CD4-positive, CD25-positive, alpha-beta regulatory T cell (primary cell): Measurements from ENCODE around the gene TREH. TPM values are rescaled to one million over a fixed set of nuclear protein-coding genes. Genes with fewer than 3 reads are reported as not detected.

Source experiments
- ATAC-seq, 2 donors: fragments of 150-1000 bp; cut with Tn5 transposase; one replicate each; pipeline ENCODE4 v1.10.0; 2021; ENCODE audit warnings: low read depth in 2 of 2, moderate number of reproducible peaks in 2 of 2, moderate library complexity in 1 of 2
- DNase-seq, 3 donors: peaks; one replicate each; pipeline versions ENCODE4 v3.0.0 to v3.0.0-alpha.2; 2012 to 2022; ENCODE audit warnings: mixed read lengths in 1 of 3
- H3K27ac ChIP-seq: one replicate; pipeline ENCODE4 v1.7.0; 2013; ENCODE audit warnings: mild to moderate bottlenecking, low read length; ENCODE audit not compliant: insufficient read depth, poor library complexity, severe bottlenecking
- H3K27me3 ChIP-seq: one replicate; pipeline ENCODE4 v1.7.0; 2013; ENCODE audit warnings: low read length; ENCODE audit not compliant: control insufficient read depth, insufficient read depth
- H3K36me3 ChIP-seq: one replicate; pipeline ENCODE4 v1.7.0; 2013; ENCODE audit warnings: mild to moderate bottlenecking, low read length, moderate library complexity; ENCODE audit not compliant: control insufficient read depth, insufficient read depth
- H3K4me1 ChIP-seq: 2 replicates; pipeline ENCODE4 v1.7.0; 2013; ENCODE audit warnings: mild to moderate bottlenecking, low read length; ENCODE audit not compliant: insufficient read depth, control insufficient read depth, poor library complexity, severe bottlenecking
- H3K4me3 ChIP-seq: one replicate; pipeline ENCODE4 v1.7.0; 2013; ENCODE audit warnings: low read depth, mild to moderate bottlenecking, low read length, moderate library complexity
- H3K9me3 ChIP-seq, 2 experiments: 1 replicate in 1 of 2; 2 replicates in 1 of 2; pipeline ENCODE4 v1.7.0; 2013; ENCODE audit warnings: low read length in 2 of 2, mild to moderate bottlenecking in 1 of 2, moderate library complexity in 1 of 2; ENCODE audit not compliant: control insufficient read depth in 2 of 2
- H3K27ac Mint-ChIP-seq, 3 donors: one replicate each; pipeline ENCODE4 v1.8.0; 2020 to 2022; ENCODE audit warnings: mild to moderate bottlenecking in 3 of 3, mixed read lengths in 3 of 3, moderate library complexity in 2 of 3
- H3K27me3 Mint-ChIP-seq: one replicate; pipeline ENCODE4 v1.8.0; 2022; ENCODE audit warnings: mild to moderate bottlenecking, mixed read lengths
- H3K36me3 Mint-ChIP-seq: one replicate; pipeline ENCODE4 v1.8.0; 2020; ENCODE audit warnings: mixed read lengths
- H3K4me1 Mint-ChIP-seq, 4 donors: one replicate each; pipeline ENCODE4 v1.8.0; 2020 to 2022; ENCODE audit warnings: mixed read lengths in 4 of 4, mild to moderate bottlenecking in 1 of 4
- H3K4me3 Mint-ChIP-seq, 4 donors: one replicate each; pipeline ENCODE4 v1.8.0; 2020 to 2022; ENCODE audit warnings: mild to moderate bottlenecking in 4 of 4, mixed read lengths in 4 of 4, moderate library complexity in 3 of 4
- H3K9me3 Mint-ChIP-seq, 7 donors: one replicate each; pipeline ENCODE4 v1.8.0; 2020 to 2022; ENCODE audit warnings: mixed read lengths in 7 of 7, mild to moderate bottlenecking in 3 of 7, moderate library complexity in 2 of 7
- polyA plus RNA-seq, 4 donors: library from polyadenylated mRNA; unstranded; fragments of 300-500 nt; fragmentation: Illumina TruSeq; gene quantifications; one replicate each; pipeline ENCODE4 v1.2.3, GENCODE V29; 2021
- total RNA-seq: library from RNA; stranded (reverse); gene quantifications from one replicate; pipeline ENCODE4 v1.2.3, GENCODE V29; 2022

Gene TREH
- total and polyA plus RNA-seq, 5 donors from 2014 or later: not detected

DNA sequence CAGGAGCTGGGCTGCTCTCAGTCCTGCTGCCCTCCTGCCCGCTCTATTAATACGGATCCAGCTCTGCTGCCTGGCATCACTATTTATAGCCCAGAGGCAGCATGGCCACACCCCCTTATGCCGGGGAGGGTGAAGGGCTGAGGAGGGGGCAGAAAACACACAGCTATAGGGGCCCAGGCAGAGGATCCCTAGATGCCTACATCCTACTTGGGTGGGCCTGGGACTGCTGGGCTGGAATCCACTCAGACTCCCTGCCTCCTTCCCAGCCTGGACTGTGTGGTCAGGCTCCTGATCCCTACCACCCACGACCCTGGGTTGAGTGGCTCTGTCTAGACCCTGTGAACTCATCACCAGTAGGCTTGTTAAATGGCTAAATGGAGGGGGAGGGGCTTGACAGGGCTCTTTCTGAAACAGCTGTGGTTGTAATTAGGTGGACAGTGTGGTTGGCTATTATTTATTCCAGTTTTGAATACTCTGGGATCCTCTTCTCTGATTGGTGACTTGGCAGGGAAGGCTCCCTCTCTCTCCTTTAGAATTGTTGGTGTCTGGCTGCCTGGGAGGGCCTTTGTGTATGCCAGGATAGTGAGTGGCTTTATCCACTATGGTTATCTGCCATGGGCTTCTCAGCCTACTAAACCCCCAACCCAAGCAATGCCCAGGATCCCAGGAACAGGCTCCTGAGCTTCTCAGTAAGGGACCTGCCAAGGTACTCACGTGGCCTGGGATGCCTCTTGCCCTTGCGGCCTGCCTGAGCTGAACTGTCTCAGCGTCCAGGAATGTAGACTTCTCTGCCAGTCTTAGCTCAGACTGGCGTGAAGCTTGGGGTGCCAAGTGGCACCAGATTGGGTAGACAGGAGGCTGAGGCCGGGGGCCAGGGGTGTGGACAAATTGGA is 56.8 kb downstream of the TREH start:
- Mint-ChIP-seq H3K4me3 (no peak overlapping the region), H3K36me3 (peaks cover 4% of the 10 kb centered on the region), H3K4me1 (peaks cover 0 to 15% (median 3%) of the 10 kb centered on the region in 4 donors), H3K9me3 (no peaks in the 10 kb centered on the region), H3K27me3 (peaks cover 24% of the 10 kb centered on the region), H3K27ac (no peak overlapping the region)
- Histone ChIP-seq H3K36me3 (no peaks in the 10 kb centered on the region), H3K27ac (no peak overlapping the region), H3K4me1 (peaks cover 10% of the 10 kb centered on the region), H3K9me3 (no peaks in the 10 kb centered on the region), H3K4me3 (no peak overlapping the region), H3K27me3 (peaks cover 7% of the 10 kb centered on the region)
- ATAC-seq: no peak
- DNase-seq: no peak

DNA sequence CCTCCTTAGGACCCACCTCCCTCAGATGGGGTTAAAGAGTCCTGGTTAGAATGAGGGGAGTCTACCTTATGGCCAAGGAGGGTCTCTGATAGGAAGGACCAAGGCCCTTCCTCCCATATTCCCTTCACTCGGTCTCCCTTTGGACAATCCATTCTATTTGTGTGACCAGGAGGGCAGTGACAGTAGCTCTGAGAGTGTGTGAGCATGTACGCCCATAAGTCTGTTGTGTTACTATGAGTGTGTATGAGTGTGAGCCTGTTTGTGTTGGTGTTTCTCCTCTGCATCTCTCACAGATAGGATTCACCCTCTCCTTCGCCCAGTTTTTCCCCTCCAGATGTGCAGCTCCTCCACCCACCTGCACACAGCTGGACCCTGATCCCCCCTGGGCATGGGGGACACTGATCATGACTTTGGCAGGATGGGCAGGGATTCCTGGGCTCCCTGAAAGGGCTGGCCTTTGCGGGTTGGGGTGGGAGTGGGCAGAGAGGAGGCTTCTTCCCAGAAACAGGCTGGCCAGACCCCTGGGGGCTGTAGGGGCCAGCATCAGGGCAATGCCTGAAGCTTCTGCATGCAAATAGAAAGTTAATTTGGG is 57.6 kb downstream of the TREH start:
- Mint-ChIP-seq H3K27me3 (peaks cover 24% of the 10 kb centered on the region), H3K27ac (no peak overlapping the region)
- ATAC-seq: no peak

DNA sequence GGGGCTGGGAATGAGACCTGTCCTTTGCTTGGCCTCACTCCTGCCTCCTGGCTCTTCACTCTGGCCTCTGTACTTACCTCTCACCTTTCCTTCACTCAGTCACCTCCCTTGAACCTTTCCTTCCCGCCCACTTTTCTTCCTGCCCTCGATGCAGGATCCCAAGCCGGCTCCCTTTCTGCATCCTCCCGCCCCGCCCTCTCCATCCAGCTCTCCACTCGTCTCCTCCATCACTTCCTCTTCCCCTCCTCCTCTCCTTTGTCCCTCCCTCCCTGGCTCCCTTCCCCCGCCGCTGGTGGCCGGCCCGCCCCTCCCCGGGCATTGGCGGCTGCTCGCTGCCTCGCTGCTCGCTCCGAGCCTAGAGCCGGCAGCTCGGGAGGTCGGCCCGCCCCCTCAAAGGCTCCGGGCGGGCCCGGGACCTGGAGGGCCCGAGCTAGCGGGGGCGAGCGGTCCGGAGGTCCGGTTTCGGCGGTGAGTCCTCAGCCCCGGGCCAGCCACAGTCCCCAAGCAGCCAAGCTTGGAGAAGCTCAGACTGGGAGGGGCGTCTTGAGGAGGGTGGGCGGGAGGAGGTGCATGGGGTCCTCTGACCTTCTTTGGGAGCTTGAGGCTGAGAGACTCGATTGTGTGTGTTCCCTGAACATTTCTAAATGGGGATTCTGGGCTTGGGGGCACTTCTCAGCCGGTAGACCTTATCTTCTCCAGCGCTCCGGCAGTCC is 58.2 kb downstream of the TREH start:
- Histone ChIP-seq H3K27ac (no peak overlapping the region), H3K27me3 (peaks cover 7% of the 10 kb centered on the region), H3K4me1 (peaks cover 10% of the 10 kb centered on the region), H3K4me3 (no peak overlapping the region), H3K9me3 (no peaks in the 10 kb centered on the region), H3K36me3 (no peaks in the 10 kb centered on the region)
- ATAC-seq (peak in 1 of 2 donors; percentile 33), DNase-seq (peak in 1 of 3 donors; percentile 25)
- Mint-ChIP-seq H3K4me3 (peak overlapping the region; percentile 51 to 72 (median 65)), H3K27ac (no peak overlapping the region), H3K9me3 (no peaks in the 10 kb centered on the region), H3K36me3 (peaks cover 7% of the 10 kb centered on the region), H3K4me1 (peaks cover 0 to 15% (median 3%) of the 10 kb centered on the region in 4 donors), H3K27me3 (peaks cover 21% of the 10 kb centered on the region)

More for the DNA sequence above, 57.6 kb downstream of the TREH start:
- Histone ChIP-seq H3K4me1 (peaks cover 10% of the 10 kb centered on the region), H3K27ac (no peak overlapping the region), H3K4me3 (no peak overlapping the region), H3K9me3 (no peaks in the 10 kb centered on the region), H3K27me3 (peaks cover 7% of the 10 kb centered on the region), H3K36me3 (no peaks in the 10 kb centered on the region)
- DNase-seq: no peak
- H3K36me3 Mint-ChIP-seq: peaks cover 4% of the 10 kb centered on the region
- no peaks in the 10 kb centered on the region for H3K9me3 Mint-ChIP-seq
- H3K4me1 Mint-ChIP-seq: peaks cover 0 to 15% (median 3%) of the 10 kb centered on the region in 4 donors
- H3K4me3 Mint-ChIP-seq: peak overlapping the region in 2 of 4 donors; percentile 54 to 67

GRCh38 chr11:118620529-118621070 is 58.9 kb downstream of the TREH start:
- H3K4me3 Mint-ChIP-seq: peak overlapping the region in 1 of 4 donors; percentile 10
- H3K4me1 Mint-ChIP-seq: peaks cover 0 to 15% (median 3%) of the 10 kb centered on the region in 4 donors
- H3K4me3 ChIP-seq: no peak overlapping the region
- H3K27me3 Mint-ChIP-seq: peaks cover 21% of the 10 kb centered on the region
- peaks cover 8% of the 10 kb centered on the region for H3K36me3 Mint-ChIP-seq
- H3K4me1 ChIP-seq: peaks cover 10% of the 10 kb centered on the region
- no peak overlapping the region for H3K27ac Mint-ChIP-seq
- H3K9me3 ChIP-seq: no peaks in the 10 kb centered on the region
- ATAC-seq (no peak), DNase-seq (no peak)
- H3K9me3 Mint-ChIP-seq: no peaks in the 10 kb centered on the region
- no peaks in the 10 kb centered on the region for H3K36me3 ChIP-seq
- H3K27me3 ChIP-seq: peaks cover 7% of the 10 kb centered on the region
- H3K27ac ChIP-seq: no peak overlapping the region

GRCh38 chr11:118619444-118620197 is 59.8 kb downstream of the TREH start:
- Histone ChIP-seq H3K4me1 (peaks cover 10% of the 10 kb centered on the region), H3K27me3 (peaks cover 7% of the 10 kb centered on the region), H3K27ac (no peak overlapping the region), H3K9me3 (no peaks in the 10 kb centered on the region), H3K4me3 (no peak overlapping the region), H3K36me3 (no peaks in the 10 kb centered on the region)
- Mint-ChIP-seq H3K4me1 (peaks cover 0 to 15% (median 3%) of the 10 kb centered on the region in 4 donors), H3K27me3 (peaks cover 21% of the 10 kb centered on the region), H3K4me3 (no peak overlapping the region), H3K9me3 (no peaks in the 10 kb centered on the region), H3K27ac (no peak overlapping the region), H3K36me3 (peaks cover 8% of the 10 kb centered on the region)
- no peak for ATAC-seq
- no peak for DNase-seq

- H3K36me3 ChIP-seq: no peaks in the 10 kb centered on the region
- no peaks in the 10 kb centered on the region for H3K9me3 ChIP-seq
- no peak overlapping the region for H3K4me3 ChIP-seq
- DNase-seq (no peak), ATAC-seq (no peak)
- peaks cover 10% of the 10 kb centered on the region for H3K4me1 ChIP-seq
- no peaks in the 10 kb centered on the region for H3K9me3 Mint-ChIP-seq
- peaks cover 7% of the 10 kb centered on the region for H3K27me3 ChIP-seq
- H3K4me3 Mint-ChIP-seq: no peak overlapping the region
- H3K4me1 Mint-ChIP-seq: peaks cover 0 to 15% (median 3%) of the 10 kb centered on the region in 4 donors
- peaks cover 22% of the 10 kb centered on the region for H3K27me3 Mint-ChIP-seq
- H3K36me3 Mint-ChIP-seq: peaks cover 8% of the 10 kb centered on the region
- peak overlapping the region in 1 of 3 donors; percentile 41 for H3K27ac Mint-ChIP-seq
- H3K27ac ChIP-seq: no peak overlapping the region
These were observed 60.5 kb downstream of the TREH start for GRCh38 chr11:118618991-118619375.
